OCI-LY3 (cell line): ENCODE data around the gene NKAPD1.
"Not testable (repeated sequence)": the region's sequence is repeated elsewhere in the genome, so short reads cannot be mapped to it uniquely, and the experiment has no call there.

Source experiments
- EZH2phosphoT487 ChIP-seq: fragments of 200-600 bp; shearing (Covaris generic); IDR thresholded peaks from 2 replicates; pipeline ENCODE4 v1.6.1; 2018; ENCODE audit warnings: antibody characterized with exemption, mixed run types, low read depth
- TF ChIP-seq, protein P1 (sequence below): fragments of 200-600, 300-600 bp; sonication (generic); IDR thresholded peaks from 2 replicates; pipeline ENCODE4 v1.5.1; 2014; ENCODE audit warnings: antibody characterized with exemption, low read length, low read depth

DNA sequence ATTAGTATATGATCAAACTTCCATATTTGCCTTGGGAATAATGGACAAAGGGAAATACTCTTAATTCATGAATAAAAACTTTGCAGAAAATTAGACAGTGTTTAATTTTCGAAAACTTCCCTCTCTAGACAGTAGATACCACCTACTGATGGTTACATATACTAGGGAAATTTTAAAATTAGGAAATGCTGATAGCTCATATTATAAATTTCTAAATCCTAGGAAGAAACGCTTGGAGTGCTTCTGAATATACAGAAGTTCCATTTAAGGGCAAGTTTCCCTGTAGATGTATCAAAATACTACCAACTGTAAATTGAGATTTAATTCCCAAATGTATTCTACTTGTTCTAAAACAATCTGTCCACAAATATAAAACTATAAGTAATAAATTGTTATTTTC is 21.2 kb downstream of the NKAPD1 start:
- TF ChIP-seq, protein P1, sequence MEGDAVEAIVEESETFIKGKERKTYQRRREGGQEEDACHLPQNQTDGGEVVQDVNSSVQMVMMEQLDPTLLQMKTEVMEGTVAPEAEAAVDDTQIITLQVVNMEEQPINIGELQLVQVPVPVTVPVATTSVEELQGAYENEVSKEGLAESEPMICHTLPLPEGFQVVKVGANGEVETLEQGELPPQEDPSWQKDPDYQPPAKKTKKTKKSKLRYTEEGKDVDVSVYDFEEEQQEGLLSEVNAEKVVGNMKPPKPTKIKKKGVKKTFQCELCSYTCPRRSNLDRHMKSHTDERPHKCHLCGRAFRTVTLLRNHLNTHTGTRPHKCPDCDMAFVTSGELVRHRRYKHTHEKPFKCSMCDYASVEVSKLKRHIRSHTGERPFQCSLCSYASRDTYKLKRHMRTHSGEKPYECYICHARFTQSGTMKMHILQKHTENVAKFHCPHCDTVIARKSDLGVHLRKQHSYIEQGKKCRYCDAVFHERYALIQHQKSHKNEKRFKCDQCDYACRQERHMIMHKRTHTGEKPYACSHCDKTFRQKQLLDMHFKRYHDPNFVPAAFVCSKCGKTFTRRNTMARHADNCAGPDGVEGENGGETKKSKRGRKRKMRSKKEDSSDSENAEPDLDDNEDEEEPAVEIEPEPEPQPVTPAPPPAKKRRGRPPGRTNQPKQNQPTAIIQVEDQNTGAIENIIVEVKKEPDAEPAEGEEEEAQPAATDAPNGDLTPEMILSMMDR = not testable (repeated sequence)
- not testable (repeated sequence) for TF ChIP-seq EZH2phosphoT487
